Liver (tissue), 3 donors: ENCODE measurements around the gene POLR3GL.
A peak's percentile ranks its signal among the peaks of the same experiment; 100 is the strongest.

ENCODE experiments used
- HNF4G ChIP-seq: IDR thresholded peaks from 2 replicates; pipeline ENCODE4 v1.6.1; 2016; ENCODE audit warnings: antibody characterized with exemption
- RAD21 ChIP-seq, 2 donors: IDR thresholded peaks; 2 replicates each; pipeline ENCODE4 v1.6.1; 2016; ENCODE audit warnings: antibody characterized with exemption in 2 of 2, mild to moderate bottlenecking in 2 of 2
- RXRA ChIP-seq, 2 donors: IDR thresholded peaks; 2 replicates each; pipeline ENCODE4 v1.6.1; 2017 to 2018; ENCODE audit warnings: antibody characterized with exemption in 2 of 2, mild to moderate bottlenecking in 1 of 2
- TAF1 ChIP-seq: conservative IDR thresholded peaks from 2 replicates; pipeline ENCODE4 v1.6.1; 2016; ENCODE audit warnings: antibody characterized with exemption, mild to moderate bottlenecking
- YY1 ChIP-seq: IDR thresholded peaks from 2 replicates; pipeline ENCODE4 v1.6.1; 2016; ENCODE audit warnings: antibody characterized with exemption, mild to moderate bottlenecking
- TF ChIP-seq, protein P1 (sequence below): fragments of 150-350 bp; IDR thresholded peaks from 2 replicates; pipeline ENCODE4 v1.5.1; 2017; ENCODE audit warnings: improper control_type of control experiment, low read depth, low read length; ENCODE audit not compliant: missing input control
- TF ChIP-seq, protein P2 (sequence below): IDR thresholded peaks from 2 replicates; pipeline ENCODE4 v1.6.1; 2016; ENCODE audit warnings: antibody characterized with exemption, mild to moderate bottlenecking
- TF ChIP-seq, protein P3 (sequence below): IDR thresholded peaks from 2 replicates; pipeline ENCODE4 v1.6.1; 2016; ENCODE audit warnings: antibody characterized with exemption
- donor health status: healthy.
- donor health status: healthy.

DNA sequence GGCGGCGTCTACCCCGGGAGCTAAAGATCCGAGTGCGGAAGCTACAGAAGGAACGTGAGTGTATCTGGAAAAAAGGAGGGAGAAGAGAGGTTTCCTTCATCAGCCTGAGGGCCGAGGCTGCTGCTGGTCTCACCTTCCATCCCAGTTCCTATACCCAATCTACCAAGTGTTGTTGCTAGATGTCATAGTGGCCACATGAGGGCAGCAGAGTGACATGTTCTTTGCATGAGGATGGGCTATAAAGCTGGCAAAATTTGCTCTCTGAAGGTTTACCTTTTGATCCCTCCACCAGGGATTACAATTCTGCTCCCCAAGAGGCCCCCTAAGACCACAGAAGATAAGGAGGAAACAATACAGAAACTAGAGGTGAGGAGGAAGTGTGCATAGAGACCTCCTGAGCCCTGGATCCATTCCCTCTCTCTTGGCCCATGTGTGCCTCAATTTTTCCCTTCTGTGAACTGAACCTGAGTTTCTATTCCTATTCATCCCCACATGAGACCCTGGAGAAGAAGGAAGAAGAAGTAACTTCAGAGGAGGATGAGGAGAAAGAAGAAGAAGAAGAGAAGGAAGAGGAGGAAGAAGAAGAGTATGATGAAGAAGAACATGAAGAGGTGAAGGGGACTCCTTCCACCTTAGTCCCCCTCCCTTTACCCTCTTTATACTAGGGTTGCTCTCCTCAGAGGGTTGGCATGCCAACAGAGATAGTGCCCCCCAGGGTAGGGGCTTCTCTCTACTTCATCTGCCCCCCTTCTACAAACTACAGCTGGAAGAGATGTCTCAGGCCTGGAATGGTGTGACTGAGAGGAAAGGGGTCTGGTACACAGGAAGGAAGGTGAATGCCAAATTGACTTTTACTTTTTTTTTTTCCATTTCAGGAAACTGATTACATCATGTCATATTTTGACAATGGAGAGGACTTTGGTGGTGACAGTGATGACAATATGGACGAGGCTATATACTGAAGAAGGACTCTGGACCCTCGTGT, 13.3 kb downstream of the POLR3GL start:
- TF ChIP-seq, protein P1, sequence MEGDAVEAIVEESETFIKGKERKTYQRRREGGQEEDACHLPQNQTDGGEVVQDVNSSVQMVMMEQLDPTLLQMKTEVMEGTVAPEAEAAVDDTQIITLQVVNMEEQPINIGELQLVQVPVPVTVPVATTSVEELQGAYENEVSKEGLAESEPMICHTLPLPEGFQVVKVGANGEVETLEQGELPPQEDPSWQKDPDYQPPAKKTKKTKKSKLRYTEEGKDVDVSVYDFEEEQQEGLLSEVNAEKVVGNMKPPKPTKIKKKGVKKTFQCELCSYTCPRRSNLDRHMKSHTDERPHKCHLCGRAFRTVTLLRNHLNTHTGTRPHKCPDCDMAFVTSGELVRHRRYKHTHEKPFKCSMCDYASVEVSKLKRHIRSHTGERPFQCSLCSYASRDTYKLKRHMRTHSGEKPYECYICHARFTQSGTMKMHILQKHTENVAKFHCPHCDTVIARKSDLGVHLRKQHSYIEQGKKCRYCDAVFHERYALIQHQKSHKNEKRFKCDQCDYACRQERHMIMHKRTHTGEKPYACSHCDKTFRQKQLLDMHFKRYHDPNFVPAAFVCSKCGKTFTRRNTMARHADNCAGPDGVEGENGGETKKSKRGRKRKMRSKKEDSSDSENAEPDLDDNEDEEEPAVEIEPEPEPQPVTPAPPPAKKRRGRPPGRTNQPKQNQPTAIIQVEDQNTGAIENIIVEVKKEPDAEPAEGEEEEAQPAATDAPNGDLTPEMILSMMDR: peak; percentile 92
- TF ChIP-seq HNF4G (no peak), RAD21 (IDR thresholded peaks at IDR 0.05) (peak; percentile 98 to 99), TAF1 (no peak), RXRA (IDR thresholded peaks at IDR 0.05) (peak in 1 of 2 donors; percentile 42), YY1 (no peak)
- TF ChIP-seq, protein P2, sequence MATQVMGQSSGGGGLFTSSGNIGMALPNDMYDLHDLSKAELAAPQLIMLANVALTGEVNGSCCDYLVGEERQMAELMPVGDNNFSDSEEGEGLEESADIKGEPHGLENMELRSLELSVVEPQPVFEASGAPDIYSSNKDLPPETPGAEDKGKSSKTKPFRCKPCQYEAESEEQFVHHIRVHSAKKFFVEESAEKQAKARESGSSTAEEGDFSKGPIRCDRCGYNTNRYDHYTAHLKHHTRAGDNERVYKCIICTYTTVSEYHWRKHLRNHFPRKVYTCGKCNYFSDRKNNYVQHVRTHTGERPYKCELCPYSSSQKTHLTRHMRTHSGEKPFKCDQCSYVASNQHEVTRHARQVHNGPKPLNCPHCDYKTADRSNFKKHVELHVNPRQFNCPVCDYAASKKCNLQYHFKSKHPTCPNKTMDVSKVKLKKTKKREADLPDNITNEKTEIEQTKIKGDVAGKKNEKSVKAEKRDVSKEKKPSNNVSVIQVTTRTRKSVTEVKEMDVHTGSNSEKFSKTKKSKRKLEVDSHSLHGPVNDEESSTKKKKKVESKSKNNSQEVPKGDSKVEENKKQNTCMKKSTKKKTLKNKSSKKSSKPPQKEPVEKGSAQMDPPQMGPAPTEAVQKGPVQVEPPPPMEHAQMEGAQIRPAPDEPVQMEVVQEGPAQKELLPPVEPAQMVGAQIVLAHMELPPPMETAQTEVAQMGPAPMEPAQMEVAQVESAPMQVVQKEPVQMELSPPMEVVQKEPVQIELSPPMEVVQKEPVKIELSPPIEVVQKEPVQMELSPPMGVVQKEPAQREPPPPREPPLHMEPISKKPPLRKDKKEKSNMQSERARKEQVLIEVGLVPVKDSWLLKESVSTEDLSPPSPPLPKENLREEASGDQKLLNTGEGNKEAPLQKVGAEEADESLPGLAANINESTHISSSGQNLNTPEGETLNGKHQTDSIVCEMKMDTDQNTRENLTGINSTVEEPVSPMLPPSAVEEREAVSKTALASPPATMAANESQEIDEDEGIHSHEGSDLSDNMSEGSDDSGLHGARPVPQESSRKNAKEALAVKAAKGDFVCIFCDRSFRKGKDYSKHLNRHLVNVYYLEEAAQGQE: no peak
- TF ChIP-seq, protein P3, sequence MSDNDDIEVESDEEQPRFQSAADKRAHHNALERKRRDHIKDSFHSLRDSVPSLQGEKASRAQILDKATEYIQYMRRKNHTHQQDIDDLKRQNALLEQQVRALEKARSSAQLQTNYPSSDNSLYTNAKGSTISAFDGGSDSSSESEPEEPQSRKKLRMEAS: no peak
